ENCODE data around the gene GDE1. TPM values are rescaled to one million over a fixed set of nuclear protein-coding genes. Genes with fewer than 3 reads are reported as not detected.
A peak's percentile ranks its signal among the peaks of the same experiment; 100 is the strongest.

The GDE1 gene
- total RNA-seq, 1 experiment from 2014 or later, result 48.6 TPM

- Histone ChIP-seq H3K14ac (ENCODE audit: insufficient read depth, low read length) (no peak overlapping the region), H4K20me1 (ENCODE audit: control insufficient read depth, insufficient read depth, insufficient read length) (no peaks in the 10 kb centered on the region), H2BK20ac (ENCODE audit: low read depth, low read length, poor library complexity, severe bottlenecking) (no peak overlapping the region), H4K5ac (ENCODE audit: insufficient read length, low read depth, low read length) (no peak overlapping the region), H2BK5ac (ENCODE audit: insufficient read length, low read length) (no peak overlapping the region), H3K4ac (ENCODE audit: low read depth, low read length) (no peak overlapping the region), H3K27me3 (ENCODE audit: insufficient read depth, low read length) (no peaks in the 10 kb centered on the region), H3K27ac (ENCODE audit: insufficient read length, low read depth, low read length) (no peak overlapping the region), H3K56ac (ENCODE audit: insufficient read length, low read depth, low read length) (no peak overlapping the region), H2AK5ac (ENCODE audit: insufficient read length, low read length) (no peak overlapping the region), H3T11ph (ENCODE audit: low read length) (no peak overlapping the region), H2AFZ (ENCODE audit: low read length) (no peak overlapping the region), H3K9me3 (ENCODE audit: control insufficient read depth, low read depth, low read length) (no peaks in the 10 kb centered on the region), H3K23ac (ENCODE audit: insufficient read length, low read depth, low read length) (no peak overlapping the region), H3K4me1 (ENCODE audit: insufficient read depth, low read length) (no peaks in the 10 kb centered on the region), H2BK120ac (ENCODE audit: low read depth, low read length, poor library complexity, severe bottlenecking) (no peak overlapping the region), H3K79me1 (ENCODE audit: insufficient read depth, low read depth, low read length, poor library complexity, severe bottlenecking) (no peaks in the 10 kb centered on the region), H2BK12ac (ENCODE audit: insufficient read length, low read depth, low read length) (no peak overlapping the region), H3K4me2 (ENCODE audit: insufficient read depth, insufficient read length, low read length) (no peak overlapping the region), H2BK15ac (ENCODE audit: low read depth, low read length) (no peak overlapping the region), H3K79me2 (ENCODE audit: insufficient read depth, low read length) (no peaks in the 10 kb centered on the region), H3K9ac (ENCODE audit: extremely low read depth, insufficient read length, low read length) (no peak overlapping the region), H3K23me2 (ENCODE audit: insufficient read length, low read depth, low read length, poor library complexity, severe bottlenecking) (no peaks in the 10 kb centered on the region), H4K91ac (ENCODE audit: insufficient read length, low read depth, low read length) (no peak overlapping the region), H4K8ac (replicated peaks; ENCODE audit: insufficient read length, low read depth, low read length) (no peak overlapping the region), H3K18ac (ENCODE audit: insufficient read length, low read depth, low read length) (no peak overlapping the region)
- no peaks in the 10 kb centered on the region for H3K9me3 Mint-ChIP-seq
- peak; percentile 75 for DNase-seq
- H3K4me1 Mint-ChIP-seq, result no peaks in the 10 kb centered on the region
- peak; percentile 85 for TF ChIP-seq CTCF (conservative IDR thresholded peaks at IDR 0.05)
- no peak overlapping the region for H3K27ac Mint-ChIP-seq
- peaks cover 30 to 75% (median 72%) of the 10 kb centered on the region in 3 experiments for H3K36me3 Mint-ChIP-seq (ENCODE audit: insufficient read depth in 1 of 3, low read depth in 3 of 3)
- WGBS (ENCODE audit: extremely low coverage, insufficient read length, low lambda C conversion rate), result no CpG with 5 or more reads among the region's 3 CpGs
- H3K4me3 Mint-ChIP-seq, result no peak overlapping the region
- H3K27me3 Mint-ChIP-seq (ENCODE audit: low read depth), result no peaks in the 10 kb centered on the region
Observed at GRCh38 chr16:19502395-19503131, 19.3 kb downstream of the GDE1 start.
